NCI-H2171 treated with DMSO at 0.1 percent for 48 hours (cell line): ENCODE measurements around the gene RAP1GAP.

Experiments used
- DNase-seq: peaks from one replicate; lab custom pipeline; 2025; lab: John Stamatoyannopoulos, UW

RAP1GAP gene

DNA sequence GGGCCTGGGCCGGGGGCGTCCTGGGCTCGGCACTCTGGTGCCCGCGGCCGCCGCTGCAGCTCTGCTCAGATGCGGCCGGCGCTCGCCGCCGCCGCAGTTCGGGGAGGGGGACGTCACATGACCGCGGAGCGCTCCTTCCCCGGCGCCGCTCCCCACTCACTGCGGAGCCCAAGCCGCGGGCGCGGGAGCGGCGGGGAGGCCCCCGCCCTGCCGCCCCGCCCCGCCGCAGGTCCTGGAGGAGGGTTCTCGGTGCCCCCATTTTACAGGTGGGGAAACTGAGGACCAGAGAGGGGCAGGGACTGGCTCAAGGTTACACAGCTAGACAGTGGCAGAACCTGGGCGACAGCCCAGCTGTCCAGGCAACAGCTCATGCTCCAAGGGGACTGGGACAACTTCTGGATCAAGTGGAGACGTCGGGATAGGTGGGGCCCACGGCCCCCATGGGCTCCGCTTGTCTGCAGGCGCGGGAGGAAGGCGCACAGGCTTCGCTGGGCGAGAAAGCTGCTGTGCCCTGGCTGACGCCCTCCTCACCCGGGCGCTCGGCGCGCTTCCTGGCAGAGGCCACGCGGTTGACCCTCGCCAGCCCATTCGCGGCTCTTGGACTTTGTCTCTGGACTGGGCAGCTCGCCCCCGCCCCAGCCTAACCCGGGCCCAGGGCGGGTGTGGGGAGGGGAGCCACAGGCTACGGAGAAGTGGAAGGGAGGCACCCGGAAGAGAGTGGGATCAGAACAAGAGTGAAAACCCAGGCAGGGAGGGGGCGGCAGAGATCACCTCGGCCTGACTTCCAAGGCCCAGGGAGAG, at the start of gene RAP1GAP:
Gene RAP1GAP (minus strand): TSS at position 100 of the 801 bp plus-strand sequence. CDS start 49,325 bp downstream, outside the sequence.
- DNase-seq = peak; percentile 42

DNA sequence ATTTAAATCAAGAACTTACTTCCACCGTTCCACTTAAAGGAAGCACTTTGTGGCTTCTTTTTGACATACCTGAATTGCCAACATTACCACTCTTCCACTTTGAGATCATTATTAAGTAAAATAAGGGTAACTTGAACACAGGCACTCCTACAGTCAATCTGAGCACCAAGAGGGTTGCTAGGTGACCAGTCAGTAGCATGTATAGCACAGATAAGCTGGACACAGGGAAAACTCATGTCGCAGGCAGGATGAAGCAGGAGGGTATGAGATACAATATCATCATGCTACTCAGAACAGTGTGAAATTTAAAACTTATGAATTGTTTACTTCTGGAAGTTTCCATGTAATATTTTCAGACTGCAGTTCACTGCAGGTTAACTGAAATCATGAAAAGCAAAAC, 47.0 kb upstream of the RAP1GAP start:
- DNase-seq = no peak

DNA sequence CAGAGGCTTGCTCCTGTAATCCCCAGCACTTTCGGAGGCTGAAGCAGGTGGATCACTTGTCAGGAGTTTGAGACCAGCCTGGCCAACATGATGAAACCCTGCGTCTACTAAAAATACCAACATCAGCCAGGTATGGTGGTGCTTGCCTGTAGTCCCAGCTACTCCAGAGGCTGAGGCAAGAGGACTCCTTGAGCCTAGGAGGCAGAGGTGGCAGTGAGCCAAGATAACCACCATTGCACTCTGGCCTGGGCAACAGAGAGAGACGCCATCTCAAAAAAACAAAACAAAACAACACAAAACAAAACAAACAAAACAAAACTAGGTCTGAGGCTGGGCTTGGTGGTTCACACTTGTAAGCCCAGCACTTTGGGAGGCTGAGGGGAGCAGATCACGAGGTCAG, 38.7 kb upstream of the RAP1GAP start:
- no peak for DNase-seq

DNA sequence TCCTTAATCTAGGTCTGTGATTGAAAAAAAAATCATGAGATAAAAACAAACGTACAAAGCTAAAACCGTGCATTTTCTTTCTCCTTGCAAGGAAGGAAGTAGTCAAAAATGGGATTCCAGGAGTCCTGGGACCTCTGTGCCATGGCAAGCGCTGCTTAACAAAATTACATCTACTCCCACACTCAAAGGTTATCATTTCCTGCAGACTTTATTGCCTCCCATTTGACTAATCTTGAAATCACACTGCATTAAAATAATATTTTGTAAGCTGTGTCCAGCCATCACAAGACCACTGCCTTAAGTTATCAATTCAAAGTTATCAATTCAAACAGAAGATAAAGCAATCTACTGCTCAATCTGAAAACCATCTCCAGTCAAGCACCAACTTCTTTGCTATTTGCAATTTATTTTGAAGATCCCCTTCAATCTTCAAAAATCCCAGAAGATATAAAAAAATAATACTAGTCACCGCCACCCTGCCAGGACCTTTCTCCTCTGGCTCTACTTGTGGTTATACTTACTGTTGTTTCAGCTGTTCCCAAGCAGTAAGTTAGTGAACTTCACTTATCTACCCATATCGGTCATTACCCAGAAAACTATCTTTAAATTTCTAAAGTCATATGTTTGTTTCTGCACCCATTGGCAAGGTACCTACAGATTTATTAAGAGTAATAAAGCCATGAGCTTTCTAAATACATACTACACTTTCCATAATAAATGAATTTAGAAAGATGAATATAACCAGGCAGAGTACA, 38.1 kb upstream of the RAP1GAP start:
- DNase-seq = no peak

DNA sequence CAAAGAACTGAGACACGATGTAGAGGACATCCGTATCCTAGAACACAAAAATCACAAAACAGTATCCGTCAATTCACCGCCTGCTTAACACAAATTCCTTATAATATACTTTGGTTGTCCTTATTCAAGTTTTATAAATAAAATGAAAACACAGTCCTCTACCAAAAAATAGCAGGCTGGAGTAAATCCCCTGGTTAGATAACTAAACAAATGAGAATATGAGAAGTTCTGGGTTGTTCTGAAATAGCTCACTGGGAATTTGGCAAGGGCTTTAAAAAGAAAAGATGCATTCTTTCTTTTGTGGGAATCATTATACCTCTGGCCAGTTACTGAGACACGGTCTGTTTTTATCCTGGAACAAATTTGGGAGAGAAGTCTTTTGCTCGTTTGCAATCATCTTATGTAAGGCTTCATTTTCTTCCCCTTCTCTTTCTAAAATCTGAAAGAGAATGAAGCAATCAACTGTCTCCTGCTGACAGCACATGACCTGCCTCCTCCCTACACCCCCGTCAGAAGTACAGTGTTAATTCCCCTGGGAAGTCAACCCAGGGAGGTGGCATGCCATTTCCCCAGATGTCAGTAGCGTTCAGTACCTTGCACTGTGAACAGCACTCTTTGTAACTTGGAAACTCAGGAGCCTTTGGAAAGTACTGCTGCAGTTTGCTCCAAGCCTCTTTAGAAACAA, 37.1 kb upstream of the RAP1GAP start:
- DNase-seq = peak; percentile 93

DNA sequence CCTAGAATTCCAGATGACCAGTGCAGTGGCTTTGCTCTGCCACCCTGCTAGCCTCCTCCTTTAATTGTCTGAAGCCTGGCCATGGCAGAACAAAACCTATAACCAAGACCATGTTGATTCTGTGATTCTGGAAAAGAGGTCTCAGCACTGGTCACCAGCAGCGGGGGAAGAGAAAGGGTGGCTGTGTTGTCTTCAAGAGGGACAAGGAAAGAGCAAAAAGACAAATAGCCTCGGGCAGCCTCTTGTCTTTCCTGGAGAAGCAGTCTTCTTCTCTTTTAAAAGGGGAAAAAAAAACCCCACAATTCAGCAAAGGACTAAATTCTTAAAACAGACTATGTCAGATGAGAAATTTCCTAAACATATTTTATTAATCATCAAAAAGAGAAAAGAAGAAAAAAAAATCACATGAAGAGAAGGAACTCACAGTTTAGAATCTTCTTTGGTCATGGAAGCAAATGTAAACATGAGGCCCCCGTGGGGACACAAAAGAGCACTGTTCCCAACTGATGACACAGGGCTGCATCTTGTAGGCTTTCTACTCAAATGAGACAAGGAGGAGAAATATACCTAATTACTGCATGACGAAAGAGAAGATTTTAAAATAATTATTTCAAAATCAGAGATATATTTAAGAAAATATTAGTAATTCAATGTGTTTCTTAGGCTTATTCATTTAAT, 36.3 kb upstream of the RAP1GAP start:
- no peak for DNase-seq

DNA sequence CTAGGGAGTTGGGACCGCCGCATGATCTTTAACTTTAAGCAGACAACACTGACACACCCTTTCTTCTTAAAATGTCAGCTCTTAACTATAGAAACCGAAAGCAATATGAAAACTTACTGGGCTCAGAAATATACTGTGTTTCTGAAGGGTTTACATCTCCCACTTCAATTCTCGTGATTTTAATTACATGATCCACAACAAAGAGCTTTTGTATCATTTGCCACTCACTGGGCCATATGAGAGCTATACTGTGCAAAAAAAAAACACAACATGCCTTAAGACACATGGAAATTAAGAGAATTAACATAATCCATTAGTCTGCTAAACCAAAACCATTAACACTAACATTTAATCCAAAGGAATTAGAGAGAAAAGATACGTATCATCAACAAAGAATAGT, 35.0 kb upstream of the RAP1GAP start:
- no peak for DNase-seq

DNA sequence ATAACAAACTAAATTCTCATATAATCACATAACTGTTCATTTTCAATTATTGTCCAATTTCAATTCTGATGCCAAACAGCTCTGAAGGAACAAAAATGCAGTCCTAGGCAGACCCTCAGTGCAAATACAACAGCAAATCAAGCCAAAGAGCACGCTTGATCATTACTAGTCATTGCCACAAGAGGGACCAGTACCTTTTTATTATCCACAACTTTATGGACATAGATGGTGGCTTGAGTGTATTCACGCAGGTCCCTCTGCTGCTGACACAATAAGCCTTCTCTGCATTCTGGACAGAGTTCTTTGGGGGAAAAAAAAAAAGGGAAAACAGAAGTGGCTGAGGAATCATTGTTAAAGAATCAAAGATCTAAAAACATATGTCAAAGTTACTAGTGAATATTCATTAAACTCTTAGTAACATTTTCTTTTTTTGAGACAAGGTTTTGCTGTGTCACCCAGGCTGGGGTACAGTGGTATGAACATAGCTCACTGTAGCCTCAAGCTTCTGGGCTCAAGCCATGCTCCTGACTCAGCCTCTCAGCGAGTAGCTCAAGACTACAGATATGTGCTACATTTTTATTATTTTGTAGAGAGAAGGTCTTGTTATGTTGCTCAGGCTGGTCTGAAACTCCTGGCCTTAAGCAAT, 34.3 kb upstream of the RAP1GAP start:
- DNase-seq = peak; percentile 33

DNA sequence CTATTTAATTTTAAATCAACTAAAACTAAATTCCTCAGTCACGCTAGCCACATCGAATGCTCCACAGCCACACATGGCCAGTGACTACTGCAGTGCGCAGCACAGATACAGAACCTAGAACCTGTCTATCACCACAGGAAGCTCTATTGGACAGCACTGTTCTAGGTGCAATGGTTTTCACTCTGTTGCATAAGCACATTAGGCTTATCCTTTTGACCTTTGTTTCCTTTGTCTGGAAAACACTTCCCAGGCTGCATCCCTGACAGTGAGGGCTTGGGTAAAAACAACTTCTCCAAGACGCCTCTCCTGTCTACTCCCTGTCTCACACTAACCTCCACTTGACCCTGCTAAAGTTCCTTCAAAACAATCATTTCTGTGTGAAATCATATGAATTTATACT, 33.6 kb upstream of the RAP1GAP start:
- DNase-seq = no peak

DNA sequence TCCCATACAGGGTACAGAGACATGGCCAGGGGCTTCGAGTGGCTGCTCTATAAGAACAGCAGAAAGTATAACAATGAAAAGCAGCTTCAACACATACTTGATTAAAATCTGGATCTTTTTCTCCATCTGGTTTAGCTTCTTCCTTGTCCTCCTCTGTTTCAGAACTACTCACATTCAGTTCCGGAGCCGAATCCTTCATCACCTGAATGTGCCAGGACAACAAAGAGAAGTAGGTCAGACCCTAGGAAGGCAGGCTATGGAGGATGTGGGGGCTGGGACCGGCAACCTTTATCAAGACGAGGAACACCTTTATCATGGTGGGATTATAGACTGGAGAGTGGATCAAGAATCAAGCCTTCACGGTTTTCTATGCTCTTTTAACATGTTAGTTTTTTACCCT, 32.2 kb upstream of the RAP1GAP start:
- no peak for DNase-seq

DNA sequence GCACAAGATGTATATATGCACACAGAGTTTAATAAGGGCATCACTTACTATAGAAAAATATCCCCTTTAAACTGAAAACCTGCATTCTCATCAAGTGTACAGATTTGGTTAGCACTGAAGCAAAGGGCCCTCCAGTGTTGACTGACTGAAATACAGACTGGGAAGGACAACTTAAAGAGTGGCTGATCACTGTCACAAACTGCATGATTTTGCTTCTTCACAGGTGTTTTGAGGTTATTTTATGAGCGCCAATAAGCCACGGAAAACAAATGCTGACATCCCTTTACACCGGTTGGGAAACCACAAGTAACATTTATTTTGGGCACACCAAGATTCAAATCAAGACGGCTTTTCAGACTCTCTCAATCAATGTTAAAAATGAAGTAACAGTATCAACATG, 30.9 kb upstream of the RAP1GAP start:
- DNase-seq = no peak

DNA sequence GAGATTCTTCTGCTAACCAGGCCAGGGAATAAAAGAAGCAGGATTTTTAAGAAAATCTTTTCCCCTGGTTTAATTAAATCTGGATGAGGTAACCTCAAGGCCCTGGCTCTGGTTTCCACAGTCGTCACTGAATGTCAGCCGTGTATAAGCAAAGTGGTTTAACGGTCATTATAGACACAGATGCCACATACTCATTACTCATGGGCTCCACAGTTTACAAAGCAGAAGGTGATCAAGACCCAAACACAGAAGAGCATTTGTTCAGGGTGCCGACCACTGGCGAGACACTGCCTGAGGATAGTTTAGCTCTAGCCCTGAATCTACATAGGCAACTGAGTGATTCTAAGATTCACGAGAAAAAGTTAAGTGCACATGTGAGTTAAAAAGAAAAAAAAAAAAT, 27.8 kb upstream of the RAP1GAP start:
- no peak for DNase-seq

DNA sequence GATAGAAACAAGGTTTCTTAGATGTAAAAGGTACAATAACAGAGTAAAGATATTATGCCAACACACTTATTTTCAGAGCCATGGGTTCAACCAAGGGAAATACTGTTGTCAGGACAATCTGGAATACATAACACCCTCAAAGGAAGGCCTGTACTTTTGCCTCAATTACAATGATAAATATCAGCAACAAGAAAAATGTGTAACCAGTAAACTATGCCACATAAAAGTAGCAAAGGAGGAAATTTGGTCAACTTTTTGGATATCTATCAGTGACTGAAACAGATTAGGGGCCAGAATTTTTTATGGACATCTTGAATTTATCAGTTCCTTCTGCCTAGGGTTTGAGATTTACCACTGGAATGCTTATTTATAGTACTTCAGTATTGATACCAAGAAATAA, 24.6 kb upstream of the RAP1GAP start:
- DNase-seq = no peak

DNA sequence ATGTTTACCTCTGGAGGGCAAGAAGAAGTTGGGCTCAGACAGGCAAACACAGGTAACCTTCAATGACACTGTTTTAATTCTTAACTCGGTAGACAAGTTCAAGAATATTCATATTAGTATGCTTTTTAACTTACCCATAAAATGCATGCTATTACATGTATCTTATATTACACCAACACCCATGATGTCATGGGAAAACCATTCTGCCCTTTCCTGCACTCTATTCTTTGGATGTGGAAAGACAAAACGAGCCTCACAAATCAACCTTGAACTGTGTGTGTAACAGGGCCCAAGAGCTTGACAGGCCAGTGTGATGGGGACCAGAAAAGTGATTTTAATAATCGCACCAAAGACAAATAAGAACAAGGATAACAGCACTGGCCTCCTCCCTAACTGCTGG, 22.6 kb upstream of the RAP1GAP start:
- no peak for DNase-seq

DNA sequence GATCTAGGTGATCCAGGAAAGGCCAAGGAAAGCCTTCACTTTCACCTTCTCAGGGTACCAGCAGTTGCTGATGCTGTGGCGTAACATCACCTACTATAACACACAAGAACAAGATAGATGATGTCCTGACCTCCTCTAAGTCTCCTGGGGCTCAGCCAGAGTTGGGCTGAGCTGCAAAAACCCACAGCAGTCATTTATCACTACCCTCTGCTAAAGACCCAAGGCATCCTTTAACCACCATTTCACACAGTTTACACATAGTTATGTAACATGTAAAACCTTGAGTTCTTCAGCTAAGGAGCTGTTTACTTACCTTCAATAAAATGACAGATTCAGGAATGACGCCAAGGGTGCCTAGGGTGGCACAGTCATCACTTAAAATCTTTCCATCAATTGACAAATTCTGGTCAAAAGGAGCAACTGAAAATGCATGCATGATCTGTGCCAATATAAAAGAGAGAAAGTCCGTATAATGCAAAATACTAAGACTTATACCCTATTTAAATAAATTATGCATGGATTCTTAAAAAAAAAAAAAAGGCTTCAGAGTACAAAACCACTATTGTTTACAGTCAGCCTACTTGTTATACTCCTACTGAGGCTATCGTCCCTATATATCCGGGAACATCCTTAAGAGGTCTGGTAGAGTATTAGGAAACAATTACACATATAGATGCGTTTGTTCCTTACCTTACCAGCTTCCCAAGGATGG, 20.7 kb upstream of the RAP1GAP start:
- DNase-seq = no peak

DNA sequence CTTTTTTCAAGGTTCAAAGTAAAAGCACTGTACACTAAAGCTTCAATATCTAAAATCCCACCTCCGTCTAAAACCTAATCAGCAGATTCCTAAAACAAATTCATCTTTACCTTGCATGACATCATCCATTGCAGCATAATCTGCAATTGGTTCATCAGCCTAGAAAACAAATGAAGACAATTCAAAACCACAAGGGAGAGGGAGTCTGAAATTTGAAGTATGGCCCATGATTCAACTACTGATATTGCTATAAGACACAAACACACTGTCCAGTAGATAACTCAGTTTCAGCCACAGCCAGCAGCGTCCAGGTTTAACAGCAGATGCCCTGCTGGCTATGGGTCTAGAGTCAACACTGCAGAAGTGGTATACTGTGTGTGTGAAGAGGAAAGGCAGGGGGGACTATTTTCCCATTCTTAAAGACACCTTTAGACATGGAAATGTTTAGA, 17.9 kb upstream of the RAP1GAP start:
- DNase-seq = no peak

DNA sequence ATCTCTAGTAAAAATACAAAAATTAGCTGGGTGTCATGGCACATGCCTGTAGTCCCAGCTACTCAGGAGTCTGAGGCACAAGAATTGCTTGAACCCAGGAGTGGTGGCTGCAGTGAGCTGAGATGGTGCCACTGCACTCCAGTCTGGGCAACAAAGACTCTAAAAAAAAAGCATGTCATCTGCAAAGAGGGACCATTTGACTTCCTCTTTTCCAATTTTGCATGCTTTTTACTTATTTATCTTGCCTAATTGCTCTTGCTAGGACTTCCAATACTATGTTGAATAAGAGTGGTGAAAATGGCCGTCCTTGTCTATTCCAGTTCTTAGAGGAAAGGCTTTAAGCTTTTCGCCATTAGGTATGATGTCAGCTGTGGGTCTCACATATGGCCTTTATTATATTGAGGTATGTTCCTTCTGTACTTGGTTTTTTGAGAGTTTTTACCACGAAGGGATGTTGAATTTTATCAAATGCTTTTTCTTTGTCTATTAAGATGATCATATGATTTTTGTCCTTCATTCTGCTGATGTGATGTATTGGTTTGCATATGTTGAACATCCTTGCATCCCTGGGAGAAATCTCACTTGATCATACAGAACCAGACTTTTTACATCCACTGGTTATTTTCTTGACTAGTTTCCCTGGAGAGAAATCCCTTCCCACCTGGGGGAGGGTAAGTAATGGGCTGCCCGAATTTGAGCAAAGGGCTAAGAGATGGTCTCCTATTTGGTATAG, 17.0 kb upstream of the RAP1GAP start:
- no peak for DNase-seq

DNA sequence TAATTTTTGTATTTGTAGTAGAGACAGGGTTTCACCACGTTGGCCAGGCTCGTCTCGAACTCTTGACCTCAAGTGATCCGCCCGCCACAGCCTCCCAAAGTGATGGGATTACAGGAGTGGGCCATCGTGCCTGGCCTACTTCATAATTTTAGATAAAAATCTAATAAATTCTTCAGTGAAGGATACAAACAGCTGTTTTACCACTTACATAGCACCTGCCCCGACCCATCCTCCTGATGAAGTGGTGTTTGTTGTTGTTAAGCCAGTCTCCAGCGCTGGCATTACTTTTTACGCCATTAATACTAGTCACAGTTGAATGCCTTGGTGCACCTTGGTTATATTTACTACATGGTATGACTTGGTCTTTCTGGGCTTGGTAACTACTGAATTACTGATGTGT, 12.3 kb upstream of the RAP1GAP start:
- DNase-seq = no peak

DNA sequence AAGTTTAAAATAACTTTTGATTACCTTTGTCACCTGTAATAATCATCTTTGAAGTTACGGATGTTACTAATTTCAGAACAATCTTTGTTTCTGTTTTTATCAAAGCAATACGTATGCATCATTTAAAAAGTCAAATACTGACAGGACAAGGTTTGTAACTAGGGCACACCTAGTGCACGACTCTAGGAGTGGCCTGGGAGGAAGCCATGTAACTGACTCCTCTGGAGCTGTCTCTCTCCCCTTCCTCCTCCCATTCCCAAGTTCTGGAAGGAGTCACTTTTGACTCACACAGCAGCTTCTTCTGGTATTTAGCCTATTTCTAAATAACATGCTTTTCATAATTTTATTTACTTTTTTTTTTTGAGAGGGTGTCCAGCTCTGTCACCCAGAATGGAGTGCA, 11.8 kb upstream of the RAP1GAP start:
- DNase-seq = no peak

DNA sequence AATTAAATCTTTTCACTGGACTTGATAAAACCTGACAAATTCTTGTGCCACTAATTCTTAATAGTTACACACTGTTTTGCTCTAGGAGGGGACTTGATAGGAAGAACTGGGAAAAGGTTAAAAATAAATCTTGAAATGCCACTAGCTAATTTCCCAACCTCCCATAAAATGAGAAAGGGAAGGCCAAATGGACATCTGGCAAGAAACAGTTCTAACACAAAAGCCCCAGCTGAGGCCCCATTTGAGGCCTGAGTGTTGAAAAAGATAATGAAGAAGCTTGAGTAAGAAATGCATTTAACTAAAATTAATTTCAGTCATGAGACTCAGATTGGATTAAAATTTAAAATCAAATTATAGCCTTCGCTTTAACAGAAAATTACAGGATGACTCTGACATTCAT, 11.2 kb upstream of the RAP1GAP start:
- no peak for DNase-seq
